ENCODE results near the gene ASPM. TPM values are rescaled to one million over a fixed set of nuclear protein-coding genes. Genes with fewer than 3 reads are reported as not detected.

Gene ASPM
- total RNA-seq, 1 experiment from 2014 or later = 29.9 TPM

GRCh38 chr1:197130677-197131304, 15.7 kb downstream of the ASPM start (continued):
- TF ChIP-seq REST (IDR thresholded peaks at IDR 0.05; ENCODE audit: low read depth) (no peak), MAX (IDR thresholded peaks at IDR 0.05) (no peak), SP1 (IDR thresholded peaks at IDR 0.05; ENCODE audit: low read depth) (no peak), YY1 (IDR thresholded peaks at IDR 0.05; ENCODE audit: extremely low read depth, insufficient replicate concordance, low read depth, low read length) (no peak), CEBPB (IDR thresholded peaks at IDR 0.05; ENCODE audit: low read depth) (no peak), FOSL1 (IDR thresholded peaks at IDR 0.05; ENCODE audit: low read depth) (no peak), POLR2AphosphoS5 (IDR thresholded peaks at IDR 0.05; ENCODE audit: low read depth, low read length) (no peak), EGR1 (IDR thresholded peaks at IDR 0.05; ENCODE audit: low read depth) (no peak), JUND (IDR thresholded peaks at IDR 0.05) (no peak), EZH2 (IDR thresholded peaks at IDR 0.05) (no peak)

- BruUV-seq (replicated peaks) = no TSS peak
- Histone ChIP-seq H3K27ac (ENCODE audit: low read depth, low read length) (no peak overlapping the region), H2AFZ (ENCODE audit: low read depth, low read length, poor library complexity, severe bottlenecking) (no peak overlapping the region), H3K36me3 (ENCODE audit: control insufficient read depth in 1 of 2, insufficient read depth in 2 of 2, low read length in 2 of 2) (peaks cover 27 to 31% of the 10 kb centered on the region in 2 experiments), H3K4me3 (replicated peaks in 1 of 2; ENCODE audit: low read depth in 1 of 2, low read length in 2 of 2) (no peak overlapping the region), H3K79me2 (ENCODE audit: insufficient read depth, low read length) (peaks cover 16% of the 10 kb centered on the region; the same call in 1 of the 2 replicates), H3K4me1 (ENCODE audit: control insufficient read depth in 1 of 2, insufficient read depth in 2 of 2, low read length in 2 of 2) (no peaks in the 10 kb centered on the region), H3K9ac (ENCODE audit: low read length) (no peak overlapping the region), H3K9me3 (ENCODE audit: control insufficient read depth in 1 of 2, insufficient read depth in 1 of 2, low read depth in 1 of 2, low read length in 2 of 2) (no peaks in the 10 kb centered on the region), H3K27me3 (ENCODE audit: insufficient read depth, low read length) (no peaks in the 10 kb centered on the region), H4K20me1 (ENCODE audit: insufficient read depth) (no peaks in the 10 kb centered on the region), H3K9me2 (ENCODE audit: insufficient read depth) (no peaks in the 10 kb centered on the region), H3K4me2 (ENCODE audit: low read length) (no peak overlapping the region)
- ChIA-PET CTCF (no interaction called here), RAD21 (ENCODE audit: low non-redundant PET in 1 of 2, low total read pairs in 2 of 2, uncharacterized antibody in 2 of 2, unreplicated experiment in 2 of 2) (no interaction called here), POLR2A (no interaction called here)
- TF ChIP-seq MAX (IDR thresholded peaks at IDR 0.05) (no peak), EZH2 (IDR thresholded peaks at IDR 0.05) (no peak), POLR2A (IDR thresholded peaks at IDR 0.05; ENCODE audit: borderline replicate concordance, extremely low read depth, insufficient read depth, insufficient read length) (no peak), ZBTB33 (IDR thresholded peaks at IDR 0.05; ENCODE audit: extremely low read depth, insufficient replicate concordance, low read length) (no peak), SP1 (IDR thresholded peaks at IDR 0.05; ENCODE audit: low read depth) (no peak), FOSL1 (IDR thresholded peaks at IDR 0.05; ENCODE audit: low read depth) (no peak), JUND (IDR thresholded peaks at IDR 0.05) (no peak)
- ATAC-seq (no peak), DNase-seq (ENCODE audit: low read depth, low spot score) (no peak)
- intact Hi-C loops (cut with micrococcal nuclease) = no loop called here
Measured at GRCh38 chr1:197129698-197130097, 16.8 kb downstream of the ASPM start.

Data from HCT116 (cell line).